Stimulated activated CD4-positive, alpha-beta T cell treated with anti-CD3 and anti-CD28 coated beads, TNF-alpha, amount 100 ng/mL, for 48 hours (primary cell): ENCODE data around the gene UROC1.
"Not testable (repeated sequence)": the region's sequence is repeated elsewhere in the genome, so short reads cannot be mapped to it uniquely, and the experiment has no call there.

Source experiments
- DNase-seq, 3 donors: peaks; one replicate each; pipeline ENCODE4 v3.0.0-alpha.2; 2020; ENCODE audit warnings: low read depth in 3 of 3

The UROC1 gene

DNA sequence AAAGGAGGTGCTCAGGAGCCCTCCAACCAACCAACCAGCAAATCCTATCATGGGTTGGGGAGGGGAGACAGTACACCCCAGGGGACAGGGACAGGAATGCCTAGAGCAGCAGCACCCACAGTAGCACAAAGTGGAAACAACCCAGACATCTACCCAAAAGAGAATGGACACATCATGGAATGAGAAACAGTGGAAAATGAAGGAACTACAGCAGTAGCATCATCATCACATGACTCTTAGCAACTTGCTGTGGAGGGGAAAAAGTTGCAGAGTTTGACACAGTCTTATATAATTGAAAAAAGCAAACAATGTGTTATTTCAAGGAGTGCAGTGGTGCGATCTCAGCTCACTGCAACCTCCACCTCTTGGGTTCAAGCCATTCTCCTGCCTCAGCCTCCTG lies 30.1 kb upstream of the UROC1 start:
- DNase-seq, result no peak

DNA sequence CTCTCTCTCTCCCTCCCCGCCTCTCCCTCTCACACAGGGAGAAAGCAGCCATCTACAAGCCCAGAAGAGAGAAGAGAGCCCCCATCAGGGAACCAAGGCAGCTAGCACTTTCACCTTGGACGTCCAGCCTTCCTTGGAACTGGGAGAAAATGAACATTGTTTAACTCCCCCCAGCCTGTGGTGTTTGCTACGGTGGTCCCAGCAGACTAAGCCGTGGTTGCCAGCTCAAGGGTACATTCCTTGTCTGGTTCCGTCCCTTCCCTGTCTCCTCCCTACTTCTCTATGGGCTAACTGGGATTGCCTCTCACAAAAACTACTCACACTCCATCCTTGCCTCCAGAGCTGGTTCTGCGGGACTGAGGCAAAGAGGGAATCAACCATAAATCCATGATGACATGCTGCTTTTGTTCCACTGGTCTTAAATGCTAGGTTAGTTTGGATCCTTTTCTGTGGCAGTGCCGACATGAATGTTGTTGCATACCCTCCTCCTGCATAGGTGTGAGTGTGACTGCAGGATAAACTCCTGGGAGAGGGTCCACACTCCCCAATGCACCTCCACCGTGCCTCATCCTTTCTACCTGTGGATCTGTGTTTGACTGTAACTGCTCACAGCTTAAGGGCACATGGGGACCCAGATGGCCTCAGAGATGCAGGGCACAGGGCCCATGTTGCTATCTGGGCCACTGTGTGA lies 29.1 kb upstream of the UROC1 start:
- no peak for DNase-seq

DNA sequence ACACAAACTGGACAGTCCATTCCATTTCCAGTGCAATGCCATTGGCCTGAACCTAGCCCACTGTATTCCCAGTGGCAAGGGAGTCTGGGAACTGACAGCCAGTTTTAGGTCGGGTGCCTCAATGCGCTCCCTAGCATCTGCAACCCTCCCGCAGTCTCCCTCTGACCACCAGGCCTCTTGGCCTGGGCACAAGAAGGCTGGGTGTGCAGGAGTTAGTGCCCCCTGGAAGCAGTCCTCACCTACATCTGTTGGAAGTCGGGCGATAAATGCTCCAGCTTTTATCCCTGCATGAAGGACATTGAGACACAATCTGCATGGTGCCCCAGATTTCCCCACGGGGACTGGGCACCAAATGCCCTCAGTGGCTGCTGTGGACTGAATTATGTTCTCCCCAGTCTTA lies 28.4 kb upstream of the UROC1 start:
- no peak for DNase-seq

DNA sequence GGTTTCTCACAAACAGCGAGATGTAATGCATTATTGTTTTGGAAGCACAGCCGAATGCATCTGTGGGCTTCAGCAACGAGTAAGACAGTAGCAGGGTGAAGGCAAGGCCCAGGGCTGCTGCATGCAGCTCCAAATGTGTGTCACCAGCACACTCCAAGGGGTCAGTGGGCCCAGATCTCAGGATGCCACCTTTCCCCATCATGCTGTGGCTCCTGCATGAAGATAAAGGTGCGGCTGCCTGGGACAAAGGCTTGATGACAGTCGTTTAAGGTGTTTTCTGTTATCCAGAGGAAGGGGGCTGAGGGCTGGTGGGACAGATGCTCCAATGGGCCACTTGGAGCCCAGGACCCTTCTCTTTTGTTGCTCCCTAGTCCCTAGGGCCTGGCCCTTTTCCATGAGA lies 28.0 kb upstream of the UROC1 start:
- DNase-seq, result no peak

DNA sequence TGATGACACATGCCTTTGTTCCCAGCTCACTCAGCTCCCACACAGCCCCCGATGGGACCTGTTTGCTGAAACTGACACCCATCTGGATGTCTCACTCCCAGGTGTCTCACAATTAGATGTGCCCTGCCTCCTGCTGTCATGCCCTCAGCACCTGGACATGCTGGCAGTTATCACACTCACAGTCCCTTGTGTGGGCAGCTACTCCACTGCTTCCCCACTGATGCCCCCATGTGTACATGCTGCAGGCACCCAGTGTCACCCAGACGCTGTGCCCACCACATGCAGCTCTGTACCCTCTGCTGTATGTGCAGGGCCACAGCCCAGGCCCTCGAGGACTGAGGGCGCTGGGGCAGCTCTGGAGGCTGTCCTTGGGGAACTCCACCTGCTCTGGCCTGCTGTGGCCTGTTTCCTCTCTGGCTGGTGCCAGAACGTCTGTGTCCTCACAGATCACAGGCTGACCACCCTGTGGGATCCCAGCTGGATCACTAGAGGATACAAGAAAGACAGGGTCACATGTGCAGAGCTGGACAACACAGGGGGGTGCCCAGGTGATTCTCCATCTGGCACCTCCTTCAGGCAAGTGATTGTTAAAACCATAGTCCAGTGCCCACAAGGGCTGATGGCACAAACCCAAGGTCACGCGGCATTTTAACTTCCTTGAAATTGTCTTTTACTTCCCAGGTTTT lies 27.2 kb upstream of the UROC1 start:
- DNase-seq, result no peak

DNA sequence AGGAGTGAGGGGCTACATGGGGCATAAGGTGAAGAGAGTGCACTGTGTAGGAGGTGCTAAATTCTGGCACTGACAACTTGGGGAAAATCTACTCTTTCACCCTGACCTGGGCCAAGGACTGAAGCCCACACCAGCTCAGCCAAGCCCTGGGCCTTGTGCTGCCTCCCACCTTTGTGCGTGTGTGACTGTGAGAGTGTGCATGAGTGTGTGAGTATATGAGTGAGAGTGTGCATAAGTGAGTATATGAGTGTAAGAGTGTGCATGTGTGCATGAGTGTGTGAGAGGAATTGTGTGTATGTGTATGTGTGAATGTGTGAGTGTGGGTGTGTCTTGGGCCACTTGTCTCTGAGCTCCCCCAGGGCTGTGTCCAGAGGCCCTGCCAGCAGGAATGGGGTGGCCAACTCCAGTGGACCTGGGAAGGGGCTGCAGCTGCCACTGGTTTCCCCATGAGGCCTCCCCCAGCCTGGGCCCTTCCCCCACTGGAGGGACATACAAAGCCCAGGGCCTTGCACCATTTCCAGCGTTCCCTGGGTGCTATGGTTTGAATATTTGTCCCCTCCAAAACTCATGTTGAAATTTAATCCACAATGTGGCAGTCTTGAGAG lies 26.0 kb upstream of the UROC1 start:
- DNase-seq, result no peak

DNA sequence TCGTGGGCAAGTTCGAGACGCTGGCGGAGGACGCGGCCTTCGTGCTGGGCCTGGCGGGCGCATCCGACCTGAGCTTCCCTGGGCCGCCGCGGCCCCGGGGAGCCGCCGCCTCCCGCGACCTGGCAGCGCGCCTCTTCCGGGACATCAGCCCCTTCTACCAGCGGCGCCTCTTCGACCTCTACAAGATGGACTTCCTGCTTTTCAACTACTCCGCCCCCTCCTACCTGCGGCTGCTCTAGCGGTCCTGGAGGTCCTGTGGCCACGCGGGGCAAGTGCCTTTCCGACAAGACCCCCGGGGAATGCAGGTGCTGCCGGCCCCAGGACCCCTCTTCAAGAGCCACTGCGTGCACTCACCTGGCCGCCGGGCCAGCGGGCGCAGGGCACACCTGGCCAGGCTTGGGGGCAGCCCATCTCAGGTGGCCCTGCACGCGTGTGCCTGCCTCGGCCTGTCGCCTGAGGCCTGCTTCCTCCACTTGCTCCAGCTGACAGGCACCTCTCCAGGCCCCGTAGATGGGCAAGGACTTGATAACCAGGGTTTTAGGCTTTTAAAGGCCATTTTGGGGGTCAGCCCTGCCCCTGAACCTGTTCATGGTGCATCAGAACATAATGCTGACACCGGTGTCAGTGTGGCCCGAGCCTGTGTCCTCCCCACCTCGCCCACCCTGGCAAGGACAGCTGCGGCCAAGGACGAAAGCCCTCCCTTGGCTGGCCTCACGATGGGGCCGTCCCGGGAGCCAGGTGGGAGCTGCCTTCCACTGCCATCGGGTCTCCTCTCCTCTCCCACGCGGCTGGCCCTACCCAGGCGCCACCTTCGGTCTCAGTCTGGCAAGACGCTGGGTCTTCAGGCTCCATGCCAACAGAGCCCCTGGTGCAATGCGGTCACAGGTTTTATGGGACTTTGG lies 25.0 kb upstream of the UROC1 start:
- DNase-seq, result no peak

DNA sequence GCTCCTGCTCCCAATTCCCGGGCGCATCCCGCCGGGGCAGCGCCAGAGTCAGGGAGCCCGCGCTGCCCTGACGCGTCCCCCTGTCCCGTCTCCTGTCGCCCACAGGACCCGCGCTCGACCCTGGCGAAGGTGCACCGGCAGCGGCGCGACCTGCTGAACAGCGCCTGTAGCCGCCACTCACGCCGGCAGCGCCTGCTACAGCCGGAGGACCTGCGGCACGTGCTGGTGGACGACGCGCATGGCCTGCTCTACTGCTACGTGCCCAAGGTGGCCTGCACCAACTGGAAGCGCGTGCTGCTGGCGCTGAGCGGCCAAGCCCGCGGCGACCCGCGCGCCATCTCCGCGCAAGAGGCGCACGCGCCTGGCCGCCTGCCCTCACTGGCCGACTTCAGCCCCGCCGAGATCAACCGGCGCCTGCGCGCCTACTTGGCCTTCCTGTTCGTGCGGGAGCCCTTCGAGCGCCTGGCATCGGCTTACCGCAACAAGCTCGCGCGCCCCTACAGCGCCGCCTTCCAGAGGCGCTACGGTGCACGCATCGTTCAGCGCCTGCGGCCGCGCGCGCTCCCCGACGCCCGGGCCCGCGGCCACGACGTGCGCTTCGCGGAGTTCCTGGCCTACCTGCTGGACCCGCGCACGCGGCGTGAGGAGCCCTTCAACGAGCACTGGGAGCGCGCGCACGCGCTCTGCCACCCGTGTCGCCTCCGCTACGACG lies 24.2 kb upstream of the UROC1 start:
- no peak for DNase-seq

DNA sequence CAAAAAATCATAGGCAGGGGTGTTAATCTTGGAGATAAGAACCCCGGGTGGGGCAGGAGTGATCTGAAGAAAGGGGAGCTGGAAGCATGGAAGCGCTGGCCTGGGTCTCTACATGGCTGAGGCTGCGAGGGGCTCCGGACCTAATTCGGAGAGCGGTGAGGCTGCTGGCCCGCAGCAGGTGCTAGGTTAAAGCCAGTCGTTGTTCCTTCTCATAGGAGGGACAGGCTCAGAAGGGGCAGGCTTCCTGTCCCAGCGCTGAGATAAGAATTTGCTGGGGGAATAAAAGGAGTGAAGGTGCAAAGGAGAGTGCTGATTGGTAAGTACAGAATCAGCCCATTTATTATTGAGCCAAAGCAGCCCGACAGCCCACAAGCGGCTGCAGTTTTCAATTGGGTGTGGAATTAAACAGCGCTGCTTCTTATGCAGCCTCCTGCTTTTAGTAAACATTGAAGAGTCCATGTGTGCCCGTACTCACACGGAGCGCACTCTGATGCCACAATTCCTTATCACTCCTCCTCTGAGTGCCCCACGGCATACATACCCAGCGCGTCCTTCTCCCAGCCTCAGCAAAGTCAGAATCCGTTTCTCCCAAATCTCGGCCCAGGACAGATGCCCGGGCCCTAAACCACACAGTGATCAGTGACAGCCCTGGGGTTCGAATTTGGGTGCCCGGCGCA lies 23.5 kb upstream of the UROC1 start:
- DNase-seq, result no peak

DNA sequence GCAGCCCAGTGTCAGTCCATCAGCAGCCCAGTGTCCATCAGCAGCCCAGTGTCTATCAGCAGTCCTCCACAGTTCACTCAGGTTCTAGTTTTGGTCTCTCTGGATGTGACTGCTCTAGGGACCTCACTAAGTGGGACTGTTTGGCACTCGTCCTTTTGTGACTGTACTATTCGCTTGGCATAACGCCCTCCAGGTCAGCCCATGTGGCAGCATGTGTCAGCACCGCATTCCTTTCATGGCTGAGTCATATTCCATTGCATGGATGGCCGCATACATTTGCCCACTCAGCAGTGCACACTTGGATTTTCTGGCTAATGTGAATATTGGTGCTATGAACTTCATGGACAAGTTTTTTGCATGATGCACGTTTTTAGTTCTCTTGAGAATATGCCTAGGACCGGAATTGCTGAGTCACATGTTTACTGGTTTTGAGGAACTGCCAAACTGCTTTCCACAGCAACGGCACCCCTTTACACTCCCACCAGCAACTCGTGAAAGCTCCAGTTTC lies 22.8 kb upstream of the UROC1 start:
- DNase-seq, result no peak

DNA sequence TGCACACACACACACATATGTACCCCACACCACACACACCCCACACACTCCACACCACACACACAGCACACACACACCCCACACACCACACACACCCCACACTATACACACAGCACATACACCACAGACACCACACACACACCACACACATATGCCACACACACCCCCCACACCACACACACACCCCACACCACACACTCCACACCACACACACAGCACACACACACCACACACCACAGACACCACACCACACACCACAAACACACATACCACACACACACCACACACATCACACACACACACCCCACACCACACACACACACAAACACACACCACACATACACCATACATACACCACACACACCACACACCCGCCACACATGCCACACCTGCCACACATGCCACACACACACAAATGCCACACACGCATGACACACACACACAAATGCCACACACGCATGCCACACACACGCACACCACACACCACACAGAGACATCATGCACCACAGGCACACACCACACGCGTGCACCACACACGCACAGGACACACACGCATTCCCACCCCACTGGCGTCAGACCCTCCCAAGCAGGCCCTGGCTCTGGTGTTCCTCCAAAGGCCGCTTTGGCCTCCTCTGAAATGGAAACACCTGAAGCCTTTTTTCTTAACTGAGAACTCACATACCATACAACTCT lies 22.1 kb upstream of the UROC1 start:
- DNase-seq, result no peak

DNA sequence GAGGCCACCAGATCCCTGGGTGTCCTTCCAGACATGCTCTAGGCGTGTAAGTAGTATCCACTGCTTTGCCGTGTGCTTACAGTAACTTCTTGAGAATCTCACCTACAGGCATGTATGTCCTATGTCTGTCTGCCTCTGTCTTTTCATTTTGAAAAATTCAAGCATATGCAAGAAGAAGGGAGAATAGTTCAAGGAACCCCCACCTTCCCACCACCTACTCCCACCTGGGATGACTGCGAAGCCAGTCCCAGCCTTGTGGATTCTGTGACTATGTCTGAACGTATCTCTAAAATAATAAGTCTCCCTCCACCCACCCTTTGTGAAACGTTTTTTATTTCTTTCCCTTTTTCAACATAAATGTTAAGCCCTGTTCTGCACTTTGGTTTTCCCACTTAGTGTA lies 21.4 kb upstream of the UROC1 start:
- DNase-seq, result no peak

DNA sequence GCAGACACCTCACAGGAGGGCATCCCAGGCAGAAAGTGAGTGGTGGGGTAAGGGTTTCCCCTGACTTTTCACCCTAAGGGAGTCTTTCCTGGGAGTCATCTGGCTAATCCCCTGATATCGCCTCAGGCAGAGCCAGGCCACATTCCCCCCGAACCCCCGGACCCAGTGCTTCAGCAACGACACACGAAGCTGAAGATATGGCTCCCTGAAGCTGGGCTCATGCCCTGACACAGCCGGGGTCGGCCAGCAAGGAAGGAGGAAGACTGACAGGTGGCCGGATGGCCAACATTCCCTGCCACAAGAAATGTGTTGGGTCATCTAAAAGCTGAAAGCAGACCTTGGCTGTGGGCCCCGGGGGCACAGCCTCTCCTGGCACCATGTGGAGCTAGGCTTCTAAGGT lies 20.7 kb upstream of the UROC1 start:
- no peak for DNase-seq

DNA sequence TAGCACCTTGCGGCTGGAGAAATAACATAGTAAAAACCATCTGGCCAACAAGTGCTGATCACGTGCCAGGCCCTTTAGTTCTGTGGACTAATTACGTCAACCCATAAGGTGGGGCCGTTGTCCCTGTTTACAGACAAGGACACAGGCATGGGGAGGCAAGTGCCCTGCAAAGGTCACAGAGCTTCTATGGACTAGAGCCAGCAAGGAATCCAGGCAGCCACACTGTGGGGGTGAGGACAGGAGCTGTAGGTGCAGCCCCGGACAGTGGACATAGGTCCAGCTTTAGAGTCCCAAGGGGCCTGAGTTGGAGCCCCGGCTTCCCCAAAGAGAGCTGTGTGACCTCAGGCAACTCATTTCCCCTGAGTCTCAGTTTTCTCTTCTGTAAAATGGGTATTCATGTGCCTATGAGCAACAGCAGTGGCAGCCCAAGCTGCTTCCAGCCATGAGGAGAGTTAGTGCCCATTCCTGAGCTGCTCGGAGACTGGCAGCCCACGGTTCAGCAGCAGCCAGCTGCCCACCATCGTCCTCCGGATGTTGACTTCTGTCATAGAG lies 20.2 kb upstream of the UROC1 start:
- DNase-seq, result no peak

DNA sequence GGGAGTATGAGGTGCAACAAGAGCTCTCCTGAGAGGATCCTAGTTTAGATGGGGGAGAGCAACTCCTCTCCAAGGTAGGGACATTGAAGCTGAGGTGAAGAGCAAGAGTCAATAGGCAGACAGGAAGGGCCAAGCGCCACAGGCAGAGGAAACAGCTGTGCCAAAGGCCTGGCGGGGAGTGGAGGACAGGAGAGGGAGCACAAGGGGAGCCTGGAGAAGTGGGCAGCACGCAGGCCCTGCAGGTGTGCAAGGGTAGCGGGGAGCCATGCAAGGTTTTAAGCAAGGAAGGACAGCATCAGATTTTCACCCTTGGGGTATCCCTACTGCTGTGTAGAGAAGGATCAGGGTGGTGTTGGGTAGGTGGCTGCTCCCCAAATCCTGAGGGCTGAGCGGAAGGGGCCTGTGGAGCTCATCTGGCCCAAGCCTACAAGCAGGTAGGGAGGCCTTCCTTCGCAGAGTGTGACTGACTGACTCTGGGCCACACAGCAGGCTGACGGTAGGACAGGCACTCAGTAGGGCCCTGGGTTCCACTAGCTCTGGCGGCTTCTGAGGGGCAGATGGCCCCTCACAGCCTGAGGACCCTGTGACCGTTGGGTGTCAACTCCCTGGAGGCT lies 19.6 kb upstream of the UROC1 start:
- DNase-seq, result no peak

DNA sequence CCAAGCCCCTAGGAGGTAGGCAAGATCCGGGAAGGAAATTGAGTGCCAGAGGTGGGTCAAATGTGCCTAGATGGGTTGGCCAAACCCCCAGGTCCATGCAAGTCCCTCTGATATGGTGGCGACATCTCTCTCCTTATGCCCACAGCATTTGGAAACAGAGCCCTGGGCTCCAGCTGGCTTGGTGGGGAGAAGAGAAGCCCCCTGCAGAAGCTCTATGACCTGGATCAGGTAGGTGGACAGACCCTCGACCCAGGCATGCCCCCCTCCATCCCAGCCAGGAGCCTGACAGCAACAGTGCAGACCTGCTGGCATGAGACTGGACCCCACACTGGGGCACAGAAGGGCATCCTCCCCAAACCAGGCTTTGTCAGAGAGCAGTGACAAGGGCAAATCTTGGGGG lies 18.6 kb upstream of the UROC1 start:
- DNase-seq, result no peak

DNA sequence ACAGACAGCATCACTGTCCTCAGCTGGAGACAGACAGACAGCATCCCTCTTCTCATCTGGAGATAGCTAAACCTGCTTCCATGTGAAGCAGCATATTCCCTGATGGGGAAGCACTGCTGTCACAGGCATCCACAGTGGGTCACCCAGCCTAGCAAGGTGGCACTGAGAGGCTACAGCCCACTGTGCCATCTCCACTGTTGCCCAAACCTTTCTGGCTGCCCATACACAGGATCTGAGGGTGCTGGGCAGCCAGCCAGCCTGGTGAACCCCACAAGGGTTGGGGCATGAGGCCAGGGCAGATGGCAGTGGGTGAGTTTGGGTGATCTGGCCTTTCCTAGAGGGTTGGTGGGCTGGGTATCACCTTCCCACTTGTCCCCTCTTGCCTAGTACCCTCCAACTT lies 18.1 kb upstream of the UROC1 start:
- DNase-seq, result no peak

DNA sequence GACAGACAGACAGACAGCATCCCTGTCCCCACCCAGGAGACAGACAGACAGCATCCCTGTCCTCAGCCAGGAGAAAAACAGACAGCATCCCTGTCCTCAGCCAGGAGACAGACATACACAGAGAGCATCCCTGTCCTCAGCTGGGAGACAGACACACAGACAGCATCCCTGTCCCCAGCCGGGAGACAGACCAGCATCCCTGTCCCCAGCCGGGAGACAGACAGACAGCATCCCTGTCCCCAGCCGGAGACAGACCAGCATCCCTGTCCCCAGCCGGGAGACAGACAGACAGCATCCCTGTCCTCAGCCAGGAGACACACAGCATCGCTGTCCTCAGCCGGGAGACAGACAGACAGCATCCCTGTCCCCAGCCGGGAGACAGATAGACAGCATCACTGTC lies 17.1 kb upstream of the UROC1 start:
- DNase-seq, result not testable (repeated sequence)

DNA sequence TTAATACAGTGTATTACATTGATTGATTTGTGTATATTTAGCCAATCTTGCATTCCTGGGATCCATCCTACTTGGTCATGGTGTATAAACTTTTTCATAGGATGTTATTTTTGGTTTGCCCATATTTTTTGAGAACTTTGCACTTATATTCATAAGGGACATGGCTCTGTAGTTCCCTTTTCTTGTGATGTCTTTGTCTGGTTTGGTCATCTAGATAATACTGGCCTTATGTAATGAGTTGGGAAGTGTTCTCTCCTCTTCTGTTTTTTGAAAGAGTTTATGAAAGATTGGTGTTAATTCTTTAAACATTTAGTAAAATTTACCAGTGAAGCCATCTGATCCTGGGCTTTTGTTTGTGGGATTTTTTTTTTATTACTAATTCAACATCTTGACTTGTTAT lies 15.9 kb upstream of the UROC1 start:
- DNase-seq, result no peak

DNA sequence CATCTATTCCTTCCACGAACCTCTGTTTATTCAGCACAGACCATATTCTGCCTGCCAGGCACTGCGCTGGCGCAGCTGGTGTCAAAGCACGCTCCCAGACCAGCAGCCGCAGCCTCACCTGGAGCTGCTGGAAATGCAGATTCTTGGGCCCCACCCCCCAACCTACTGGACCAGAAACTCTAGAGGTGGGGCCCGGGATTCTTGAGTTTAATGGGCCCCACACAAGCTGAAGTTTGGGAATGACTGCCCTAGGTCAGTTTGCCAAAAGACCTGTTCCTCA lies 13.4 kb upstream of the UROC1 start:
- no peak for DNase-seq
